HG03378 (cell line): ENCODE results near the gene UPF1.

Source experiments
- ATAC-seq: cut with Tn5 transposase; IDR thresholded peaks from one replicate; pipeline ENCODE4 v1.9.1; 2021; ENCODE audit warnings: mild to moderate bottlenecking, moderate library complexity; ENCODE audit not compliant: unreplicated experiment

Gene UPF1

GRCh38 chr19:18853755-18854427 lies 22.1 kb downstream of the UPF1 start:
- ATAC-seq: no peak

GRCh38 chr19:18854982-18855381 lies 23.2 kb downstream of the UPF1 start:
- ATAC-seq: no peak

GRCh38 chr19:18855647-18856384 lies 24.1 kb downstream of the UPF1 start:
- no peak for ATAC-seq

- ATAC-seq: no peak
These were observed 24.8 kb downstream of the UPF1 start for GRCh38 chr19:18856385-18857126.

GRCh38 chr19:18857223-18857622 lies 25.5 kb downstream of the UPF1 start:
- no peak for ATAC-seq

GRCh38 chr19:18858906-18859646 lies 27.3 kb downstream of the UPF1 start:
- ATAC-seq: no peak

GRCh38 chr19:18859676-18860301 lies 28.0 kb downstream of the UPF1 start:
- ATAC-seq: no peak

GRCh38 chr19:18860302-18860700 lies 28.5 kb downstream of the UPF1 start:
- no peak for ATAC-seq

- ATAC-seq: no peak
These were observed 29.0 kb downstream of the UPF1 start for GRCh38 chr19:18860725-18861124.

GRCh38 chr19:18861235-18861634 lies 29.5 kb downstream of the UPF1 start:
- no peak for ATAC-seq

GRCh38 chr19:18861917-18862316 lies 30.2 kb downstream of the UPF1 start:
- ATAC-seq: no peak

GRCh38 chr19:18862976-18863842 lies 31.4 kb downstream of the UPF1 start:
- ATAC-seq: no peak

- no peak for ATAC-seq
These were observed 32.1 kb downstream of the UPF1 start for GRCh38 chr19:18863843-18864362.

- ATAC-seq: no peak
These were observed 33.6 kb downstream of the UPF1 start for GRCh38 chr19:18865106-18865972.

- no peak for ATAC-seq
These were observed 34.4 kb downstream of the UPF1 start for GRCh38 chr19:18865973-18866799.

- ATAC-seq: no peak
These were observed 35.0 kb downstream of the UPF1 start for GRCh38 chr19:18866800-18867123.

GRCh38 chr19:18867199-18867598 lies 35.4 kb downstream of the UPF1 start:
- no peak for ATAC-seq

GRCh38 chr19:18867751-18868150 lies 36.0 kb downstream of the UPF1 start:
- no peak for ATAC-seq
